ENCODE measurements around the gene FAM13A. TPM values are rescaled to one million over a fixed set of nuclear protein-coding genes. Genes with fewer than 3 reads are reported as not detected.
"Not testable (repeated sequence)": the region's sequence is repeated elsewhere in the genome, so short reads cannot be mapped to it uniquely, and the experiment has no call there.

Gene FAM13A
- total RNA-seq, 1 donor from 2014 or later, result 51.2 TPM

- Mint-ChIP-seq H3K9me3 (ENCODE audit: unreplicated experiment) (no peaks in the 10 kb centered on the region), H3K27me3 (ENCODE audit: unreplicated experiment) (no peaks in the 10 kb centered on the region), H3K36me3 (ENCODE audit: unreplicated experiment) (no peaks in the 10 kb centered on the region), H3K4me1 (ENCODE audit: low read depth, unreplicated experiment) (peaks cover 19% of the 10 kb centered on the region), H3K27ac (ENCODE audit: unreplicated experiment) (no peak overlapping the region), H3K4me3 (ENCODE audit: unreplicated experiment) (no peak overlapping the region)
- DNase-seq, result no peak
- TF ChIP-seq CTCF (IDR thresholded peaks at IDR 0.05; ENCODE audit: partially characterized antibody, unreplicated experiment), result no peak
Observed at GRCh38 chr4:88998001-88998400, 59.0 kb downstream of the FAM13A start.

- Mint-ChIP-seq H3K27ac (ENCODE audit: unreplicated experiment) (no peak overlapping the region), H3K36me3 (ENCODE audit: unreplicated experiment) (no peaks in the 10 kb centered on the region), H3K4me3 (ENCODE audit: unreplicated experiment) (no peak overlapping the region), H3K4me1 (ENCODE audit: low read depth, unreplicated experiment) (peaks cover 9% of the 10 kb centered on the region), H3K9me3 (ENCODE audit: unreplicated experiment) (no peaks in the 10 kb centered on the region), H3K27me3 (ENCODE audit: unreplicated experiment) (no peaks in the 10 kb centered on the region)
- no peak for TF ChIP-seq CTCF (IDR thresholded peaks at IDR 0.05; ENCODE audit: partially characterized antibody, unreplicated experiment)
- DNase-seq, result no peak
Observed at GRCh38 chr4:88995874-88996273, 61.1 kb downstream of the FAM13A start.

- H3K4me3 Mint-ChIP-seq (ENCODE audit: unreplicated experiment); H3K4me1 Mint-ChIP-seq (ENCODE audit: low read depth, unreplicated experiment); H3K36me3 Mint-ChIP-seq (ENCODE audit: unreplicated experiment); H3K27ac Mint-ChIP-seq (ENCODE audit: unreplicated experiment); H3K27me3 Mint-ChIP-seq (ENCODE audit: unreplicated experiment); DNase-seq; H3K9me3 Mint-ChIP-seq (ENCODE audit: unreplicated experiment): not testable (repeated sequence)
Observed at GRCh38 chr4:88995257-88995656, 61.7 kb downstream of the FAM13A start.

- Mint-ChIP-seq H3K27ac (ENCODE audit: unreplicated experiment) (no peak overlapping the region), H3K36me3 (ENCODE audit: unreplicated experiment) (no peaks in the 10 kb centered on the region), H3K9me3 (ENCODE audit: unreplicated experiment) (no peaks in the 10 kb centered on the region), H3K4me3 (ENCODE audit: unreplicated experiment) (no peak overlapping the region), H3K27me3 (ENCODE audit: unreplicated experiment) (no peaks in the 10 kb centered on the region), H3K4me1 (ENCODE audit: low read depth, unreplicated experiment) (peaks cover 3% of the 10 kb centered on the region)
- no peak for DNase-seq
- TF ChIP-seq CTCF (IDR thresholded peaks at IDR 0.05; ENCODE audit: partially characterized antibody, unreplicated experiment), result no peak
Observed at GRCh38 chr4:88993246-88993645, 63.7 kb downstream of the FAM13A start.

GRCh38 chr4:88991746-88992145, 65.2 kb downstream of the FAM13A start:
- Mint-ChIP-seq H3K27ac (ENCODE audit: unreplicated experiment) (no peak overlapping the region), H3K27me3 (ENCODE audit: unreplicated experiment) (no peaks in the 10 kb centered on the region)
- DNase-seq, result no peak

More at GRCh38 chr4:88991746-88992145, 65.2 kb downstream of the FAM13A start:
- Mint-ChIP-seq H3K9me3 (ENCODE audit: unreplicated experiment) (no peaks in the 10 kb centered on the region), H3K4me1 (ENCODE audit: low read depth, unreplicated experiment) (no peaks in the 10 kb centered on the region), H3K36me3 (ENCODE audit: unreplicated experiment) (no peaks in the 10 kb centered on the region), H3K4me3 (ENCODE audit: unreplicated experiment) (no peak overlapping the region)
- TF ChIP-seq CTCF (IDR thresholded peaks at IDR 0.05; ENCODE audit: partially characterized antibody, unreplicated experiment), result no peak
